Mucosa of stomach (tissue), 1 donor: ENCODE data around the gene PNMA1.

Source experiments
- H3K27me3 ChIP-seq: one replicate; pipeline ENCODE4 v1.7.0; 2013; ENCODE audit warnings: mild to moderate bottlenecking, low read length; ENCODE audit not compliant: control insufficient read depth, insufficient read depth
- H3K36me3 ChIP-seq: one replicate; pipeline ENCODE4 v1.7.0; 2013; ENCODE audit warnings: low read length; ENCODE audit not compliant: control insufficient read depth, insufficient read depth
- H3K4me1 ChIP-seq: one replicate; pipeline ENCODE4 v1.7.0; 2013; ENCODE audit warnings: mild to moderate bottlenecking, low read length; ENCODE audit not compliant: control insufficient read depth, insufficient read depth
- H3K4me3 ChIP-seq: one replicate; pipeline ENCODE4 v1.7.0; 2013; ENCODE audit warnings: low read length
- H3K9ac ChIP-seq: one replicate; pipeline ENCODE4 v1.7.0; 2013; ENCODE audit warnings: mild to moderate bottlenecking, low read length, moderate library complexity
- H3K9me3 ChIP-seq: one replicate; pipeline ENCODE4 v1.7.0; 2013; ENCODE audit warnings: mild to moderate bottlenecking, low read length, moderate library complexity; ENCODE audit not compliant: control insufficient read depth
- donor health status: Pancreatic carcinoma.

Gene PNMA1

DNA sequence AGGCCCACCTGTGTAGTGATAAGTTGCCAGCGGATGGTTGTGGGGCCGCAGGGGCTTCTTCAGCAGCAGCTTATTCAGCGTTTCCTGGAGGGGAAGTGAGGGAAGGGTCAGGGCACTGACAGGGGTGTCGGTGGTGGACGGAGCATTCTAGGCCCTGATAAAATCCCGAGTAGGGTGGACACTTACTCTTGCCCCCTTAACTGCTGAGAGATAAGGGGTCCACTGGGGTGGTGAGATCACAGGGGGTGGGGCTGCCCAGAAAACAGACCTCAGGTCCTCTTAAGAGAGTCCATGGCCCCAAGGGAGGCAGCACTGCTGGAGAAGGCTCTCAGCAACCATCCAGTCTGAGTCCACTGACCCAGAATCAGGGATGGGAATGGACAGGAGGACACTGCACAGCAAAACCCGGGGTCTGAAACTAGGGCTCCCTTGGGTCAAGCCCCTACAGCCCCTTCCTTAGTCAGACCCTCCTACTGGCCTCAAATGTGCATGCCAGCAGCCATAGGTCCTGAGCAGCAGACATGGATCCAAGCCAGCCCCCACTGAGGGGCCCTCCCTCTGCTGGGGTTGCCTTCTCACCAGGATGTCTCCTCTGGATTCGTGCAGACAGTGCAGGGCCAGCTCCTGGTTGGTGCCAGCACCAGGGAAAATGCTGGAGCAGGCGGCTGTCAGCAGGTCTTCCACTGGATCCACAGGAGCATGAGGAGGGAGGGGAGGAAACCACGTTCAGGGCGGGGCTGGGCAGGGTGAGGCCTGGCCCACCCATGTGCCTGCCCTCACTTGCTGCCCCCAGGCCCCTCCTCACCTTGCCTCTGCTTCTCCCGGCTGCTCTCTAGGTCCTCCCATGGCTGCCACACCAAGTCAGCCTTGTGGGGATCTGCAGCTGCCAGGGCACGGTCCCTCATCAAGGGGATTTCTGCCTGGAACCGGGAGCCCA, 12.1 kb upstream of the PNMA1 start:
- Histone ChIP-seq H3K9ac (peak overlapping the region; percentile 33), H3K4me1 (peaks cover 82% of the 10 kb centered on the region), H3K36me3 (peaks cover 47% of the 10 kb centered on the region), H3K4me3 (no peak overlapping the region), H3K9me3 (no peaks in the 10 kb centered on the region), H3K27me3 (no peaks in the 10 kb centered on the region)

DNA sequence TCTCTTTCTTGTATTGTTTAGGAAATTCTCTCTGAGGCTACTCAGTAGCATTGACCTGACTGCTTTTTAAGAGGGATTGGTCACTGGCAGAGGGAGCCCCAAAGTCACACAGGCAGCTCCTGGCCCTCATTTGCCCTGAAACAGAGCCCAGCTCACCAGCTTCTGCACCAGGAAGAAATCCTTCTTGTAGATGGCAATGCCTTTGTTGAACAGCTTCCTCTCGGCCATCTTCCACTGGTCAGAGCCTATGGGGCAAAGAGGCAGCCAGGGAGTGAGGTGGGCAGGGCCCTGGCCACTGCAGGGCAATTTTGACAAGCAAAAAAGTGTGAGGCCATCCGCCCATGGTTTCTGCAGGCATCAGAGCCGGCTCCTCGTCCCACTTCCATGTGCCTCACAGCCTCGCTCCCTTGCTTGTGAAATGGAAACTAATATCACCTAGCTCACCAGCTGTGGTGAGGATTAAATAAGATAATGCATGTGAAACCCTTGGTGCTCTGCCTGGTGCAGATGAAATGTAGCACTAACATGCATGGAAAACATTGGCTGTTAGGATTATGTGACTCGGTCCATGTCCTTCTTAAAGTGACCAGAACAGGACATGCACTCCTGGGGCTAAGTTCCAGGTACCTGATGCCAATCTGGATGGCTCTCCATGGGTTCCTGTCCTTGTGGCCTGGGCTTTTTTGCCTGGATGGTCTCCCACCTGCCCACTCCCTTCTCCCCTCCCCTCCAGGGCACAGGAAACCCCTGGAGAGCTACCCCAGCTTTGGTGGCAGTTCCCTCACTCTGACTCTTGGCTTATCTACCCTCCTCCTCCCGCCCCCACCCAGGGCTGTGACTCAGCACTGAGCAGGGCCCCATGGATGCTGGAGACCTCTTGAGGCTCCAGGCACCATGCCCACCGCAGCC, 11.2 kb upstream of the PNMA1 start:
- H3K4me1 ChIP-seq = peaks cover 73% of the 10 kb centered on the region
- H3K9me3 ChIP-seq = no peaks in the 10 kb centered on the region
- peaks cover 43% of the 10 kb centered on the region for H3K36me3 ChIP-seq
- no peak overlapping the region for H3K4me3 ChIP-seq
- H3K9ac ChIP-seq = peak overlapping the region; percentile 33
- no peaks in the 10 kb centered on the region for H3K27me3 ChIP-seq

DNA sequence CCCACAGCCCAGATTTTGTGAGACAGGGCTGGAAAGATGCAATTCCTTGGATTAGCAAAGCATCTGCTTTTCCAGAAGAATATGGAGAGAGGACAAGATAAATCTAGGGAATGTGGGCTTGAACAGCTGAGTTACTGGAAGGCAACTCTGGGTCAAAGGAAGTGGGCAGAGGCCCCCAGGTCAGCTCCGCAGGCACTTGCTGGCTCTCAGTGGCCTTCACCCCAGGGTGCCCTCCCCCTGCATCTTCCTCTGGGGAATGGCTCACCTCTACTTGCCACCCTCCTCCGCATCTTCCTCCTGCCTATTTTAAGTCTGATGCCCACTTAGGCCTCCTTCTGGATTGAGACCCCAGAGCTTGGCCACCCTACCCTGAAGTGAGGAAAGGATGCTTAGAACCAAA, 10.5 kb upstream of the PNMA1 start:
- Histone ChIP-seq H3K4me1 (peaks cover 68% of the 10 kb centered on the region), H3K27me3 (no peaks in the 10 kb centered on the region), H3K36me3 (peaks cover 44% of the 10 kb centered on the region), H3K9ac (peak overlapping the region; percentile 19), H3K4me3 (no peak overlapping the region), H3K9me3 (no peaks in the 10 kb centered on the region)

DNA sequence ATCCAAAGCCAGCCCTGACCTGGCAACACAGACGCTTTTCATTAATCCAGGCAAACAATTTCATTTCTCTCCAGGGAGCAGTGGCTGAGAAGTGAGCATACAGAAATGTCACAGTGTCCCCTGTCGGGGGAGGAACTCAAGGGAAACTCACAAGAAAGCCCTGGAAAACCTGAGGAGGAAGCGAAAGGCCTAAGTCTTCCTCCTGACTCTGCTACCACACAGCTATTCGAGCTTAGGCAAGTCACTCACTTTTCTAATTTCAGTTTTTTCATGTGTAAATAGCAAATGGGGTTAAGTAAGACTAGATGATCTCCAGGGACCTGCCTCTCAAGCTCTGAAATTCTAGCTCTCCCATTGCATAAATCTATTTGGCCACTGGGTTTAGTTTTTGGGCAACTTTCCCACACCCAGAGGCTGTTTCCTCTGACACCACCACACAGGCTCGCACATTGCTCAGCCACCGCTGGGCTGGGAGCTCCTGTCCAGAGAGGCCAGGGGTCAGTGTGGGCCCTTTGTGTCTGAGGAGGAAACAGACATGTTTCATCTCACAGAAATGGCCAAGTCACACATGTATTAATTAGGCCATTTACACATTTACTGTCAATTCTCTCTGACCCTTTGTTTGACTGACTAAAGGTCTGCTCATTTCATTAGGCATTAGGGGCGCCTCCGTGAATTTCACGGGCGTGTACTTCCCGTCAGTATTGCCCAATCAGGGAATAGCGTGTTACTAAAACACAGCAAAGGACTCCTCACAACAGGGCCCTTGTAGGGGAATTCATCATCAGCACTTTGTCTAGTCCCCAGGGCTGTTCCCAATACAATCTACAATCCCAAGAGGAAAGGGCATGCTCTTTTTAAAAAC, 9.8 kb upstream of the PNMA1 start:
- peak overlapping the region; percentile 19 for H3K9ac ChIP-seq
- no peaks in the 10 kb centered on the region for H3K27me3 ChIP-seq
- H3K36me3 ChIP-seq = peaks cover 45% of the 10 kb centered on the region
- peaks cover 61% of the 10 kb centered on the region for H3K4me1 ChIP-seq
- no peaks in the 10 kb centered on the region for H3K9me3 ChIP-seq
- no peak overlapping the region for H3K4me3 ChIP-seq

DNA sequence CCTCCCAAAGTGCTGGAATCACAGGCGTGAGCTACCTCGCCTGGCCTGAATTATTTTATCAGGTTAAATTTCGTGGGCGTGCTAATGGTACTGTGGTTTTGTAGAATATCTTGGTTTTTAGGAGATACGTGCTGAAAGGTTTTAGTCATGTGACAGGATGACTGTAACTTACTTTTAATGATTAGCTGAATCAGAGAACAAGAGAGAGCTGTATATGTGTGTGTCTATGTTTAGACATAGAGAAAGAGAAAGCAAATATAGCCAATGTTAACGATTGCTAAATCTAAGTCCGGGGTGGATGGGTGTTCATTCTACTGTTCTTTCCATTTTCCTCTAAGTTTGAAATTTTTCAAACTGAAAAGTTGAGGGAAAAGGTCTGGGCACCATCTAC, 9.2 kb upstream of the PNMA1 start:
- Histone ChIP-seq H3K4me1 (peaks cover 55% of the 10 kb centered on the region), H3K4me3 (no peak overlapping the region), H3K36me3 (peaks cover 42% of the 10 kb centered on the region), H3K27me3 (no peaks in the 10 kb centered on the region), H3K9ac (peak overlapping the region; percentile 19), H3K9me3 (no peaks in the 10 kb centered on the region)

DNA sequence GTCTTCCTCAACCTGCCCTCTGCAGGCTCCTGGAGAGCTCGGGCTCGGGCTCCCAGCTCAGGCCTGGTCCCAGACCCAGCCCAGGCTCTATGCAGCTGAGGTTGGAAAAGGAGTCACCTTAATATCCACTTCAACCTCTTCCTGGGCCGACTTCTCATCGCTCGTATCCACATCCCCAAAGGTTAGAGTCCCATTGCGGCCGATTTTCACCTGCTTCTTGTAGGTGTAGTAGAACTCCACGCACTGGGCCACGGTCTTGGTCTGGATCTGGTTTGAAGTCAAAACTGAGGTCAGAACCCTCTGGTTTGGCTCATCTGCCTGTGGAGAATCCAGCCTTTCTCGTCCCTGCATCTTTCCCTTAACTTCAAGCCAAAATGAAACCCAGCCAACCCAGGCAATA, 8.4 kb upstream of the PNMA1 start:
- H3K4me3 ChIP-seq = no peak overlapping the region
- H3K9me3 ChIP-seq = no peaks in the 10 kb centered on the region
- H3K36me3 ChIP-seq = peaks cover 42% of the 10 kb centered on the region
- no peak overlapping the region for H3K9ac ChIP-seq
- H3K27me3 ChIP-seq = no peaks in the 10 kb centered on the region
- peaks cover 47% of the 10 kb centered on the region for H3K4me1 ChIP-seq

DNA sequence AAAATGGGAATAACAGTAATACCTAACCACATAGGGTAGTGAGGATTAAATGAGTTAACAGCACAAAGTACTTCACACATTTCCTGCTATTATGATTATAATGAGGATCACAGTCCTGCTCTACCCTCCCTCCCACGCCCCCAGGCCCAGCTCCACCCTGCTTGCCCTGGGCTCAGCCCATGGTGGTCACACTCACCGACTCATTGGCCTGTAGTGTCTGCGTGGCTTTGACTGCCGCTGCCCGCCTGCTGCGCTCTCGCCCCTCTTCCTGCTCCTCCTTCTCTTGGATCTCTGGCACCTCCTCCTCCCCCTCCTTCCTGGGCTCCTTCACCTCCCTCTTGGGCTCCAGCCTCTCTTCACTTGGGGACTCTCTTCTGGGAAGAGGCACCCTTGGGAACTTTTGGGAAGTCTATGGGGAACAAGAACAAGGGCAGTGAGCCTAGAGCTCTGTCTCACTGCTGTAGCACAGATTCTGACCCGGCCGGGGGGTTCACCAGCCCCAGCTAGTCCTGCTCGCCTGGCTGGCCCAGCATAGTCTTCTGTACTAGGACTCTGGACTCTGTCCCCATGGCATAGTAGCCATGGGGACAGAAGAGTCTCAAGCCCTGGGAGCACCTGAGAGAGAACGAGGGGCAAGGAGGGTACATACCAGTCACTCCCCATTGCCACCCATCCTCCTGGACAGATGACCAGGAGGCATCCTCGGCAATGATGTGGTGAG, 7.1 kb upstream of the PNMA1 start:
- Histone ChIP-seq H3K9me3 (no peaks in the 10 kb centered on the region), H3K9ac (no peak overlapping the region), H3K27me3 (no peaks in the 10 kb centered on the region), H3K4me1 (peaks cover 33% of the 10 kb centered on the region), H3K36me3 (peaks cover 46% of the 10 kb centered on the region), H3K4me3 (no peak overlapping the region)

DNA sequence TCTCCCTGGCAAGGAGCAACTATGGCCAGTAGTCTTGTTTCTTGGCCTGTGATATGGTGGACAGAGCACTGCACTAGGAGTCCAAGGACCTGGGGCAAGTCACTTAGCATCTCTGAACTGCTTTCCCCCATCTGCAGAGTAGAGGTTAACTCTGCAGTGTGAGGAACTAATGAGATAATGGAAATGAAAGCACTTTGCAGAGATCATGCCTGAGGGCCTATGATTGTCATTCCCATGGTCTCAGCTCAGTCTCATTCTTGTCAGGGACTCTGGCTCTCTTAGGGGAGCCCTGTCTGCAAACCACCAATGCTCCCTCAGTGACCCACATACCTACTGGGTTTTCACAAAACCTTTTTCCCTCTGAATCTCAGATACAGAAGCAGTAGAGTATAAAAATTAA, 6.5 kb upstream of the PNMA1 start:
- H3K9ac ChIP-seq = no peak overlapping the region
- H3K27me3 ChIP-seq = no peaks in the 10 kb centered on the region
- peaks cover 27% of the 10 kb centered on the region for H3K4me1 ChIP-seq
- peaks cover 40% of the 10 kb centered on the region for H3K36me3 ChIP-seq
- no peaks in the 10 kb centered on the region for H3K9me3 ChIP-seq
- no peak overlapping the region for H3K4me3 ChIP-seq

DNA sequence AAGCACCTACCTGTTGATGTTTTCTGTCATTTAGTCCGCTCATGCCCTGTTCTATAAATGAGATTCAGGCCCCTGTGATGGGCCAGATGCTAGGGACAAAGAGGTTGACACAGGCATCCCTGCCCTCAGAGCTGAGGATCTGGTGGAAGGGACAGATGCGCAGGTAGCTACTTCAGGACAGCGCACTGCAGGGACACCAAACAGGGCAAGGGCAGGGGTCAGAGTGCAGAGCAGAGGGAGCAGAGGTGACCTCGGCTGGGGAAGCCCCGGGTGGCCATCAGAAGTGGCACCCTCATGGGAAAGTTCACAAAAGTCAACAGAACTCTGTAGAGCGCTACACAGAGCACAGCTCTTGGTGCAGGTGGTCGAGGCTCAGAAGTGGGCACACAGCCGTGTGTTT, 5.6 kb upstream of the PNMA1 start:
- Histone ChIP-seq H3K36me3 (peaks cover 32% of the 10 kb centered on the region), H3K4me1 (peaks cover 19% of the 10 kb centered on the region), H3K4me3 (no peak overlapping the region), H3K27me3 (no peaks in the 10 kb centered on the region), H3K9me3 (no peaks in the 10 kb centered on the region), H3K9ac (no peak overlapping the region)

DNA sequence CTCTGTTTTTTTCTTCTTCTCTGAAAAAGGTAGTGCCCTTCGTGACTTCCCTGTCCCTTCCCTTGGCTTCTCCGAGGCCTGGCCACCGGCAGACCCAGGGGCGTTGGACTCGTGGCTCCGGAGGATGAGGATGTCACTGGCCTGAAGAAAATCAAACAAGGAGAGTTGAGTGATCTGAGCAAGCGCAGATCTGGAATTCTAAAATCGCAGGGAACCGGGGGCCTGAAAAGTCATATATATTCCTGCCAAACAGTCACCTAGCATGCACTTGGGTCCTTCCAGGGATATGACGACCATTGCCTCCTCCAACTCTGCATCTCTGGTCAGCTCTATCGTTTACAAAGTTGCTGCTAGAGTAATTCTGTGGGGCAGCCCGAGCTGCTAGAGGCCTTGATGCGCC, 5.2 kb upstream of the PNMA1 start:
- no peak overlapping the region for H3K9ac ChIP-seq
- H3K36me3 ChIP-seq = peaks cover 28% of the 10 kb centered on the region
- no peak overlapping the region for H3K4me3 ChIP-seq
- H3K9me3 ChIP-seq = no peaks in the 10 kb centered on the region
- H3K4me1 ChIP-seq = peaks cover 18% of the 10 kb centered on the region
- H3K27me3 ChIP-seq = no peaks in the 10 kb centered on the region
